Heart left ventricle (tissue), 13 donors: Measurements from ENCODE around the gene FGA.

Experiments
- POLR2A ChIP-seq, 2 donors: fragments of 450-650 bp; IDR thresholded peaks; one replicate each; pipeline ENCODE4 v1.6.1; 2017; ENCODE audit warnings: antibody characterized with exemption in 2 of 2, mild to moderate bottlenecking in 2 of 2, moderate library complexity in 2 of 2
- TF ChIP-seq, protein P1 (sequence below), 12 donors: fragments of 200-600 bp; sonication (generic) in 4 of 12; IDR thresholded peaks; one replicate each; pipeline versions ENCODE4 v1.5.0 to v1.8.0; 2018 to 2022; ENCODE audit warnings: antibody characterized with exemption in 12 of 12, mild to moderate bottlenecking in 5 of 12
- donor health status: ischemic (EF 13 %, LVEDD 7.1; RV severe dilation, severe dysfunction).
- donor health status: DM: no; HTN: yes; CAD: no.
- donor health status: DM: no; HTN: no; CAD: no.
- donor health status: ischemic (EF 25% LVEDD 6.9; RV normal size, moderate dysfunction).
- donor health status: ischemic (EF 25% LVEDD 5.7; RV mildly dilated, moderate dysfunction).
- donor health status: ischemic (EF 35%, LVEDD 5.7; RV mildly dilated, moderate dysfunction).
- donor health status: nonischemic (EF 11% LVEDD 7.7; RV severe dilation, severe dysfunction).
- donor health status: DM: yes; HTN: yes; CAD: no.
- donor health status: PGD.
- donor health status: ischemic (EF 29% LVEDD 5.4; RV normal size, mild dysfunction).
- donor health status: nonischemic (EF 23%, LVEDD 6.1; RV moderate dilation, normal function).

DNA sequence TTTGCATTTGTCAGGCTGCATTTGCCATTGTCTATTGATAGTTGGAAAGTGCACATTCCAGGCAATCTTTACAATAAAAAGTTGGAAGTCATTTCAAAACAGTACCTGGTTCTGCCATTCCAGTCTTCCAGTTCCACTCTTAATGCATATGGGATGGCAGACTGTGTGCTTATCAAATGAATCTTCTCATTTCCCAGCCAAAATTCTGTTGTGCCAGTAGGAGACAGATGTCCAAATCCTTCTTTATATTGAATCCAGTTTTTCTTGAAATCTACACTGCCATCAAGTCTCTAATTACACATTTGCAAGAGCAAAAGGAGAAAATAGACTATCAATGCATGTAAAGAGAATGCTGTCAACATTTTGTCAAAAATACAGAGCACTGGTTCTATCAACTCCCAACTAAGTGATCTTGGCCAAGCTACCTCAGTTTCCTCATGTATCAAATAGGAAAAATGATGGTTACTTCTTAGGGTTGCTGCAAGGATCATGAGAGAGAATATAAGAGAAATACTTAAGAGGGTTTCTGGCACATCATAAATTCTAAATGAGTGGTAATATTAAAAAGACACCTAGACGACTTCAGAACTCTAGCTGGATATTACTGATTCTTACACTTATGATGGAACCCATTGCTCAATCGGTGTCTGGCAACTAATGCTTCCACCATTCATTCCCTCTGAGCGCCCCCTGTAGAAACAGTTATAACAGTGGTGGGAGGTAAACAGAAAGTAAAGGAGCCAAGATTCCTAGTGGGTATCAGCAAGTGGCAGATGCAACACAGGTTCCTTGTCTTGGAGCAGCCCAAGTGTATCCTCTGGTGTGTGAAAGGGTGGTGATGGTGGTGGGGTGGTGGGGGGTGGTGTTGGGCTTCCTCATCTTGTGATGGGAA is 18.1 kb upstream of the FGA start:
- TF ChIP-seq, protein P1, sequence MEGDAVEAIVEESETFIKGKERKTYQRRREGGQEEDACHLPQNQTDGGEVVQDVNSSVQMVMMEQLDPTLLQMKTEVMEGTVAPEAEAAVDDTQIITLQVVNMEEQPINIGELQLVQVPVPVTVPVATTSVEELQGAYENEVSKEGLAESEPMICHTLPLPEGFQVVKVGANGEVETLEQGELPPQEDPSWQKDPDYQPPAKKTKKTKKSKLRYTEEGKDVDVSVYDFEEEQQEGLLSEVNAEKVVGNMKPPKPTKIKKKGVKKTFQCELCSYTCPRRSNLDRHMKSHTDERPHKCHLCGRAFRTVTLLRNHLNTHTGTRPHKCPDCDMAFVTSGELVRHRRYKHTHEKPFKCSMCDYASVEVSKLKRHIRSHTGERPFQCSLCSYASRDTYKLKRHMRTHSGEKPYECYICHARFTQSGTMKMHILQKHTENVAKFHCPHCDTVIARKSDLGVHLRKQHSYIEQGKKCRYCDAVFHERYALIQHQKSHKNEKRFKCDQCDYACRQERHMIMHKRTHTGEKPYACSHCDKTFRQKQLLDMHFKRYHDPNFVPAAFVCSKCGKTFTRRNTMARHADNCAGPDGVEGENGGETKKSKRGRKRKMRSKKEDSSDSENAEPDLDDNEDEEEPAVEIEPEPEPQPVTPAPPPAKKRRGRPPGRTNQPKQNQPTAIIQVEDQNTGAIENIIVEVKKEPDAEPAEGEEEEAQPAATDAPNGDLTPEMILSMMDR (IDR thresholded peaks at IDR 0.05) = no peak
- no peak for TF ChIP-seq POLR2A (IDR thresholded peaks at IDR 0.05)
